NB4 (cell line): Measurements from ENCODE around the gene CA5A.

ENCODE experiments used
- CTCF ChIP-seq: IDR thresholded peaks from one replicate; pipeline ENCODE4 v1.5.1; 2012; ENCODE audit warnings: low read depth, low read length
- POLR2A ChIP-seq: IDR thresholded peaks from 2 replicates; pipeline ENCODE4 v1.6.1; 2011; ENCODE audit warnings: mild to moderate bottlenecking; ENCODE audit not compliant: insufficient read length; ENCODE audit errors: extremely low read depth

GRCh38 chr16:87878704-87879103 lies 57.6 kb downstream of the CA5A start:
- TF ChIP-seq CTCF (no peak), POLR2A (no peak)
